ENCODE measurements around the gene CREBBP.

The CREBBP gene

GRCh38 chr16:3736116-3736515, 144.4 kb downstream of the CREBBP start:
- no peak for TF ChIP-seq CTCF (conservative IDR thresholded peaks at IDR 0.05; ENCODE audit: control insufficient read depth, insufficient read depth, low read depth, low read length)
- DNase-seq (ENCODE audit: low read depth), result no peak
- H3K4me3 ChIP-seq (ENCODE audit: control insufficient read depth, low read depth, low read length), result no peak overlapping the region

GRCh38 chr16:3735541-3735940, 145.0 kb downstream of the CREBBP start:
- no peak for TF ChIP-seq CTCF (conservative IDR thresholded peaks at IDR 0.05; ENCODE audit: control insufficient read depth, insufficient read depth, low read depth, low read length)

GRCh38 chr16:3734758-3735221, 145.7 kb downstream of the CREBBP start:
- H3K4me3 ChIP-seq (ENCODE audit: control insufficient read depth, low read depth, low read length), result no peak overlapping the region
- DNase-seq (ENCODE audit: low read depth), result no peak
- TF ChIP-seq CTCF (conservative IDR thresholded peaks at IDR 0.05; ENCODE audit: control insufficient read depth, insufficient read depth, low read depth, low read length), result no peak

More at GRCh38 chr16:3735541-3735940, 145.0 kb downstream of the CREBBP start:
- no peak overlapping the region for H3K4me3 ChIP-seq (ENCODE audit: control insufficient read depth, low read depth, low read length)
- no peak for DNase-seq (ENCODE audit: low read depth)

- H3K4me3 ChIP-seq (ENCODE audit: control insufficient read depth, low read depth, low read length), result no peak overlapping the region
- no peak for TF ChIP-seq CTCF (conservative IDR thresholded peaks at IDR 0.05; ENCODE audit: control insufficient read depth, insufficient read depth, low read depth, low read length)
- DNase-seq (ENCODE audit: low read depth), result no peak
Measured at GRCh38 chr16:3734084-3734757, 146.3 kb downstream of the CREBBP start.

GRCh38 chr16:3732171-3732570, 148.3 kb downstream of the CREBBP start:
- no peak for DNase-seq (ENCODE audit: low read depth)
- no peak overlapping the region for H3K4me3 ChIP-seq (ENCODE audit: control insufficient read depth, low read depth, low read length)
- TF ChIP-seq CTCF (conservative IDR thresholded peaks at IDR 0.05; ENCODE audit: control insufficient read depth, insufficient read depth, low read depth, low read length), result no peak

- H3K4me3 ChIP-seq (ENCODE audit: control insufficient read depth, low read depth, low read length), result no peak overlapping the region
- DNase-seq (ENCODE audit: low read depth), result no peak
- TF ChIP-seq CTCF (conservative IDR thresholded peaks at IDR 0.05; ENCODE audit: control insufficient read depth, insufficient read depth, low read depth, low read length), result no peak
Measured at GRCh38 chr16:3731126-3731935, 149.2 kb downstream of the CREBBP start.
